GM12878 (cell line): ENCODE measurements around the gene HNRNPLL.

Source experiments
- CTCF ChIP-seq, 3 experiments: IDR thresholded peaks in 2 of 3; conservative IDR thresholded peaks in 1 of 3; 2 replicates each; pipeline ENCODE4 v1.5.1; 2011; ENCODE audit warnings: low read depth in 3 of 3, low read length in 3 of 3, mild to moderate bottlenecking in 3 of 3, control low read depth in 2 of 3, moderate library complexity in 2 of 3, inconsistent platforms in 1 of 3, mixed read lengths in 1 of 3; ENCODE audit not compliant: control insufficient read depth in 2 of 3, insufficient read depth in 1 of 3; ENCODE audit errors: extremely low read depth in 1 of 3
- EZH2 ChIP-seq: IDR thresholded peaks from 2 replicates; pipeline ENCODE4 v1.6.1; 2012; ENCODE audit warnings: low read depth, mild to moderate bottlenecking, control low read depth, inconsistent platforms, low read length, borderline replicate concordance; ENCODE audit not compliant: control insufficient read depth
- HCFC1 ChIP-seq: fragments of 150-350 bp; IDR thresholded peaks from 2 replicates; pipeline ENCODE4 v1.6.1; 2014; ENCODE audit warnings: low read length
- SP1 ChIP-seq: IDR thresholded peaks from one replicate; pipeline ENCODE4 v1.6.1; 2011; ENCODE audit warnings: low read depth, low read length
- USF1 ChIP-seq: IDR thresholded peaks from 2 replicates; pipeline ENCODE4 v1.6.1; 2011; ENCODE audit warnings: borderline replicate concordance, low read depth, mild to moderate bottlenecking, moderate library complexity, mixed read lengths, low read length; ENCODE audit not compliant: insufficient read depth; ENCODE audit errors: extremely low read length

DNA sequence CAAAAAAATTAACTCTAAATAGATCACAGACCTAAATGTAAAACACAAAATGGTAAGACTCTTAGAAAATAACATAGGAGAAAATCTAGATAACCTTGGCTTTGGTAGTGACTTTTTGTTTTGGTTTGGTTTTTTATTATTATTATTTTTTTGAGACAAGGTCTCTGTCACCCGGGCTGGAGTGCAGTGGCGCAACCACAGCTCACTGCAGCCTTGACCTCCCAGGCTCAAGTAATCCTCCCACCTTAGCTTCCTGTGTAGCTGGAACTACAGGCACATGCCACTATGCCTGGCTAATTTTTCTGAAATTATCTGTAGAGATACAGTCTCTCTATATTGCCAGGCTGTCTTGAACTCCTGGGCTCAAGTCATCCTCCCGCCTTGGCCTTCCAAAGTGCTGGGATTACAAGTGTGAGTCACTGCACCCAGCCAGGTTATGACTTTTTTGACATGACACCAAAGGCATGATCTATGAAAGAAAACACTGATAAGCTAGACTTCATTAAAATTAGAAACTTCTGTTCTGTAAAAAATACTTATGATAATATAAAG is 88.0 kb downstream of the HNRNPLL start:
- TF ChIP-seq EZH2 (no peak), HCFC1 (no peak), CTCF (IDR thresholded peaks at IDR 0.05 in 2 of 3, conservative IDR thresholded peaks at IDR 0.05 in 1 of 3; ENCODE audit: control insufficient read depth in 2 of 3, extremely low read depth in 1 of 3, insufficient read depth in 1 of 3, low read depth in 3 of 3, low read length in 3 of 3) (no peak), SP1 (no peak), USF1 (no peak)
